ENCODE measurements around the gene ROBO1.

DNA sequence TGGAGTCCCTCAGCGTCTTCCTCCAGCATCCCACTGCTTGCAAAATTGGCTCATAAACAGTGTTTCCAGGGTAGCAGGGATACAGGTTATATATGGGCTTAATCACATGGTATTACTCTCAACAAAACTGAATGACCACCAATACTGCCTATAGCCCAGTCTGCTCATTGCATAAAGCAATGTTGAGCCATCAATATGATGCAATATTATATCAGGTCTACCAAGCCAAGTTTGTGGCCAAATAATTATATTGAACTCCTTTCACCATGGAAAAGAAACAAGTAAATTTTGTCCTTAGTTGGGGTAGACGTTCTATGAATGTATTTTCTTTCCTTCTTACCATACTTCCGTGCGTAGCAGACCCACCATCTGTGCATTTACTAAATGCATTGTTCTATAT lies 652.3 kb downstream of the ROBO1 start:
- TF ChIP-seq CTCF (IDR thresholded peaks at IDR 0.05; ENCODE audit: insufficient read depth, low read length, poor library complexity, severe bottlenecking), result no peak
- TF ChIP-seq EZH2phosphoT487 (conservative IDR thresholded peaks at IDR 0.05; ENCODE audit: low read length), result no peak
